Effector memory CD8-positive, alpha-beta T cell (primary cell): Measurements from ENCODE around the gene ARHGEF6.

Experiments used
- ATAC-seq: fragments of 150-1000 bp; cut with Tn5 transposase; replicated peaks from 2 replicates; pipeline ENCODE4 v1.10.0; 2021; ENCODE audit warnings: mild to moderate bottlenecking, moderate library complexity
- DNase-seq, 3 experiments: peaks; one replicate each; pipeline ENCODE4 v3.0.0; 2021
- H3K27ac Mint-ChIP-seq, 2 donors: one replicate each; pipeline ENCODE4 v1.8.0; 2022; ENCODE audit warnings: mild to moderate bottlenecking in 2 of 2, mixed read lengths in 2 of 2, moderate library complexity in 2 of 2
- H3K27me3 Mint-ChIP-seq, 2 donors: one replicate each; pipeline ENCODE4 v1.8.0; 2022; ENCODE audit warnings: mixed read lengths in 2 of 2
- H3K36me3 Mint-ChIP-seq: one replicate; pipeline ENCODE4 v1.8.0; 2022; ENCODE audit warnings: mild to moderate bottlenecking, moderate library complexity, mixed read lengths; ENCODE audit not compliant: insufficient read depth
- H3K4me1 Mint-ChIP-seq, 2 donors: one replicate each; pipeline ENCODE4 v1.8.0; 2022; ENCODE audit warnings: low read depth in 2 of 2, mixed read lengths in 2 of 2
- H3K4me3 Mint-ChIP-seq, 2 donors: one replicate each; pipeline ENCODE4 v1.8.0; 2022; ENCODE audit warnings: mild to moderate bottlenecking in 2 of 2, mixed read lengths in 2 of 2, moderate library complexity in 2 of 2
- H3K9me3 Mint-ChIP-seq, 2 donors: one replicate each; pipeline ENCODE4 v1.8.0; 2022; ENCODE audit warnings: mixed read lengths in 2 of 2

The ARHGEF6 gene

GRCh38 chrX:136725441-136726104 is 55.2 kb downstream of the ARHGEF6 start:
- no peaks in the 10 kb centered on the region for H3K9me3 Mint-ChIP-seq
- no peak for ATAC-seq
- H3K36me3 Mint-ChIP-seq = peaks cover 6% of the 10 kb centered on the region
- H3K4me3 Mint-ChIP-seq = no peak overlapping the region
- DNase-seq = no peak
- no peaks in the 10 kb centered on the region for H3K27me3 Mint-ChIP-seq
- H3K4me1 Mint-ChIP-seq = peaks cover 5 to 11% of the 10 kb centered on the region in 2 donors
- peak overlapping the region in 1 of 2 donors; percentile 8 for H3K27ac Mint-ChIP-seq

GRCh38 chrX:136718091-136718490 is 62.6 kb downstream of the ARHGEF6 start:
- no peaks in the 10 kb centered on the region for H3K27me3 Mint-ChIP-seq
- no peak overlapping the region for H3K4me3 Mint-ChIP-seq
- ATAC-seq (no peak), DNase-seq (no peak)
- no peaks in the 10 kb centered on the region for H3K36me3 Mint-ChIP-seq
- H3K27ac Mint-ChIP-seq = no peak overlapping the region
- H3K4me1 Mint-ChIP-seq = peaks cover 10 to 32% of the 10 kb centered on the region in 2 donors
- no peaks in the 10 kb centered on the region for H3K9me3 Mint-ChIP-seq

- ATAC-seq (peak; percentile 37), DNase-seq (no peak)
- H3K27me3 Mint-ChIP-seq = no peaks in the 10 kb centered on the region
- H3K36me3 Mint-ChIP-seq = peaks cover 14% of the 10 kb centered on the region
- H3K27ac Mint-ChIP-seq = peak overlapping the region; percentile 73 to 95
- H3K9me3 Mint-ChIP-seq = no peaks in the 10 kb centered on the region
- H3K4me3 Mint-ChIP-seq = peak overlapping the region; percentile 48 to 68
- peaks cover 18 to 27% of the 10 kb centered on the region in 2 donors for H3K4me1 Mint-ChIP-seq
These were observed 65.8 kb downstream of the ARHGEF6 start for GRCh38 chrX:136714626-136715599.

GRCh38 chrX:136712650-136713310 is 68.0 kb downstream of the ARHGEF6 start:
- Mint-ChIP-seq H3K4me1 (peaks cover 17% of the 10 kb centered on the region in 2 donors), H3K27ac (peak overlapping the region in 1 of 2 donors; percentile 52), H3K9me3 (no peaks in the 10 kb centered on the region), H3K27me3 (no peaks in the 10 kb centered on the region), H3K4me3 (no peak overlapping the region), H3K36me3 (peaks cover 15% of the 10 kb centered on the region)
- no peak for DNase-seq
- ATAC-seq = no peak

DNA sequence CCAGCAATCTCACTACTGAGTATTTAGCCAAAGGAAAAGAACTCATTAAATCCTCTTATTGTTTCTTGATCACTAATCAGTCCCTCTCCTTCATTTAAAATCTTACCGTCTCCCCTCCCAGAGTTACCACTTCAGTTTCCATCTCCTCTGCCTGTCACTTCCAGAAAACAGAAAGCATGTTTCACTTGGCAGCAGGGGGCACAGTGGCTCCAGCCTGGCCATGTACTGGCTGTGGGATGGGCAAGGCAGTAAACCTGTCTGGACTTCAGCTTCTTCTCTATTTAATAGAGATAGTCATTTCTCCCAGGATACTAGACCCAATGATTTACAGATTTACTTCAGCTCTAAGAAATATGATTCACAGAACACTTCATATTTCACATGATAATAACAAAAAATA is 69.6 kb downstream of the ARHGEF6 start:
- DNase-seq = no peak
- Mint-ChIP-seq H3K9me3 (no peaks in the 10 kb centered on the region), H3K36me3 (peaks cover 21% of the 10 kb centered on the region), H3K4me3 (no peak overlapping the region), H3K4me1 (peaks cover 10% of the 10 kb centered on the region in 2 donors), H3K27ac (peak overlapping the region; percentile 61 to 85), H3K27me3 (no peaks in the 10 kb centered on the region)
- ATAC-seq = no peak

DNA sequence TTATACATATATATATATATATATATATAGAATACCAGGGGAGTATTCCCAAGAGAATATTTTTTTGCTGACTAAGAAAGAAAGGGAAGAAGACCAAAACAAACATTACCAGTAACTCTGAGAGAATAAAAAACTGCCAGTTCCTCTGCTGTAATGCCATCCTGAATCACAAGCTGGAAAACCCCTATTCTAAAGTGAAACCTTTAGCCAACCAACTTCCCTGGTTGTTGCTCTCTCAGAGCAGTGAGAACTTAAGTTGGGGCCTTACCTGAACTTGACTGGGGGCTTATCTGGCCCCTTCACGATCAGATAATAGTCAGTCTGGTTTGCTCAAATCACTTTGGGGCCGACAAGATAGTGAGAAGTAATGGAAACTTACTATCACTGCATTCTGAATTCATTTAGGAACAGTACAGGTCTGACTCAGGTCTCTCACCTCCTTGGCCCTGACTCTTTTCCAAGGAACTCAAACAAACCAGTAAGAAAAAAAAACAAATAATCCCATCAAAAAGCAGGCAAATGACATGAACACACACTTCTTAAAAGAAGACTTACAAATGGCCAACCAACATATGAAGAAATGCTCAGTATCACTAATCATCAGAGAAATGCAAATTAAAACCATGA is 70.3 kb downstream of the ARHGEF6 start:
- DNase-seq (no peak), ATAC-seq (peak; percentile 71)
- Mint-ChIP-seq H3K27ac (peak overlapping the region; percentile 61 to 85), H3K9me3 (no peaks in the 10 kb centered on the region), H3K27me3 (no peaks in the 10 kb centered on the region), H3K4me3 (no peak overlapping the region), H3K36me3 (peaks cover 25% of the 10 kb centered on the region), H3K4me1 (peaks cover 6 to 10% of the 10 kb centered on the region in 2 donors)

DNA sequence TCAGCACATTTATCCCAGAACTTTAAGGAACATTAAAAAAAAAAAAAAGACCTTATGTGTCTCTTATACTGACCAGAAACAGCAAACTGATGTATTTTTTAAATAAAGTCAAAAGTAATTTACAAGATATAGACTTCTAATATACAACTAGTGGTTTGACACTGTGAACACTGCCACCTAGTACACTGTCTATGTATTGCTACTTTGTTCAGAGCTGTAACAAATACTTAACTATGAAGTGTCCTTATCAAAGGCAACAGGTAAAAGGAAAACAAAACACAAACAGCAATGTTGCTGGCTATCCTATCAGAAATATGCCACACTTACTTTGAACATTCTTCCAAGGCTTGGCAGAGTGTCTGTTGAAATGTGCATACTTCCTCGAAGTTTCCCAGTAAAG is 72.4 kb downstream of the ARHGEF6 start:
- Mint-ChIP-seq H3K9me3 (no peaks in the 10 kb centered on the region), H3K4me1 (peaks cover 0 to 8% of the 10 kb centered on the region in 2 donors), H3K36me3 (peaks cover 27% of the 10 kb centered on the region), H3K27me3 (no peaks in the 10 kb centered on the region), H3K4me3 (no peak overlapping the region), H3K27ac (no peak overlapping the region)
- ATAC-seq (peak; percentile 37), DNase-seq (no peak)

DNA sequence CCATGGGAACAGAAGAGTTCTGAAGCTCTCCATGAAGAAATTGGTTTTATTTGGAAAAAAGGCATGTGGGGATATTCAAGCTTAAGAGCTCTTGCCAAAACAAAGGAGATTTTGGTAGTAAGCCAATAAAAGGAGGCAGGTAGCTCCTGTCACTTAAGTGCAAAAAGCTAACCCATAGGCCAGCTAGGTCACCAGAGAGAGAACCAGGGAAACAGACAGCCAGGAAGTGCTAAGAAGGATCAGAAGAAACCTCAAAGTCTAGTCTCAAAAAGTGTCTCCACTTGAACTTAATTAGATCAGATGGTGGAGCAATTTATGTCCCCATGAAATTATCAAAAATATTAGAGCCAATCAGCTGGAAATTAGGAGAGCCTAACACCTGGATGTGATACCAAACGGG is 83.6 kb downstream of the ARHGEF6 start:
- Mint-ChIP-seq H3K27me3 (no peaks in the 10 kb centered on the region), H3K4me3 (no peak overlapping the region), H3K9me3 (no peaks in the 10 kb centered on the region), H3K27ac (peak overlapping the region; percentile 88 to 94), H3K4me1 (peaks cover 21 to 22% of the 10 kb centered on the region in 2 donors), H3K36me3 (peaks cover 14% of the 10 kb centered on the region)
- ATAC-seq (peak; percentile 28), DNase-seq (no peak)

DNA sequence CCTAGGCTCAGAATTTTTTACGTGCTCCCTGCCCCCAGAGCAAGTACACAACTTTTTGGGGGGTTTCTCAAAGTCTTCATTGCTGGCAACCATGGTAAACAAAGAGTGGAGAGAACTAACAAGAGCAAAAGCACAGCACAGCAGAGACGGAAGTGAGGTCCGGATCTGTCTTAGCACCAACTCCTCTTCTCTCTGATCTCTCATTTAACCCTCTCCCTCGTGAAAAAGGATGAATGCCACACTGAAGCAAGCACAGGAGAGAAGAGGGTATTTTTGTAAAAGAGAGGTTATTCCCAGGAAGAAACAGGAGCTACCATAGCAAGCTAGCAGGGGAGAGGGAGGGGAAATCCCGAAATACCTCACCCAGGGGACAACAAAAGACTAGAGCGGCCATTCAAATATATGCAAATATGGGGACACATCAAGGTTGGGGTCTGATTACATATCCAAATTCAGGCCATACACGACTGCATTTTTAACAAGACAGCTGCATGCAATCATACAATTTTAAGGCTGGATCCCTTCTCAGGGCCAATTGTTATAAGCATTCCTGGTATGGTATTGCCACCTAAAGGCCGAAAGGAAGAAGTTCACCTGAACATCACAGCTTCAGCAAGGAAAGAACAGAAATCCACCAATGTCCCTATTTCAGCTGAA is 86.2 kb downstream of the ARHGEF6 start:
- H3K9me3 Mint-ChIP-seq = no peaks in the 10 kb centered on the region
- peak in 1 of 3 experiments; percentile 15 for DNase-seq
- peak overlapping the region; percentile 63 to 64 for H3K4me3 Mint-ChIP-seq
- peaks cover 34 to 35% of the 10 kb centered on the region in 2 donors for H3K4me1 Mint-ChIP-seq
- H3K27me3 Mint-ChIP-seq = no peaks in the 10 kb centered on the region
- peak overlapping the region; percentile 91 to 95 for H3K27ac Mint-ChIP-seq
- peaks cover 10% of the 10 kb centered on the region for H3K36me3 Mint-ChIP-seq
- peak; percentile 55 for ATAC-seq

DNA sequence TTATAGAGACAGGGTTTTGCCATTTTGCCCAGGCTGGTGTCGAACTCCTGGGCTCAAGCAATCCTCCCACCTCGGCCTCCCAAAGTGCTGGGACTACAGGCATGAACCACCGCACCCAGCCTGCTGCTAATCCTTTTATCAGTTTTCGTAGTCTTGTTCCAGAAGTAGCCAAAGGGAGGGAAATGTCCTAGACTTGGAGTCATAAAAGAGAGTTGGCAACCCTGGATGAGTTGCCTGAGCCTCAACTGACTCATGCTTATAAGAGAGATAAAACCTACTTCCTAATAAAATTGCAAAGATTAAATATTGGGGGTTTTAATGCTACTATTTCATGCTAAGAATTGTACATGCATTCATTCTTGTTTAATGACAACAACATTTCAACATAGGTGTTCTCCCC is 88.5 kb downstream of the ARHGEF6 start:
- DNase-seq (no peak), ATAC-seq (no peak)
- peaks cover 39% of the 10 kb centered on the region in 2 donors for H3K4me1 Mint-ChIP-seq
- peak overlapping the region in 1 of 2 donors; percentile 38 for H3K27ac Mint-ChIP-seq
- peak overlapping the region in 1 of 2 donors; percentile 53 for H3K4me3 Mint-ChIP-seq
- no peaks in the 10 kb centered on the region for H3K9me3 Mint-ChIP-seq
- H3K36me3 Mint-ChIP-seq = peaks cover 15% of the 10 kb centered on the region
- no peaks in the 10 kb centered on the region for H3K27me3 Mint-ChIP-seq

GRCh38 chrX:136691028-136691809 is 89.5 kb downstream of the ARHGEF6 start:
- Mint-ChIP-seq H3K4me3 (peak overlapping the region; percentile 53), H3K4me1 (peaks cover 36 to 37% of the 10 kb centered on the region in 2 donors), H3K27ac (peak overlapping the region in 1 of 2 donors; percentile 38), H3K27me3 (no peaks in the 10 kb centered on the region), H3K36me3 (peaks cover 12% of the 10 kb centered on the region), H3K9me3 (no peaks in the 10 kb centered on the region)
- DNase-seq (no peak), ATAC-seq (peak; percentile 68)

GRCh38 chrX:136689436-136689835 is 91.3 kb downstream of the ARHGEF6 start:
- Mint-ChIP-seq H3K27ac (peak overlapping the region; percentile 47 to 82), H3K9me3 (no peaks in the 10 kb centered on the region), H3K27me3 (no peaks in the 10 kb centered on the region), H3K4me3 (peak overlapping the region; percentile 30 to 45), H3K36me3 (peaks cover 12% of the 10 kb centered on the region), H3K4me1 (peaks cover 34% of the 10 kb centered on the region in 2 donors)
- ATAC-seq (peak; percentile 37), DNase-seq (no peak)
